Measurements from ENCODE around the gene PKMYT1.

DNA sequence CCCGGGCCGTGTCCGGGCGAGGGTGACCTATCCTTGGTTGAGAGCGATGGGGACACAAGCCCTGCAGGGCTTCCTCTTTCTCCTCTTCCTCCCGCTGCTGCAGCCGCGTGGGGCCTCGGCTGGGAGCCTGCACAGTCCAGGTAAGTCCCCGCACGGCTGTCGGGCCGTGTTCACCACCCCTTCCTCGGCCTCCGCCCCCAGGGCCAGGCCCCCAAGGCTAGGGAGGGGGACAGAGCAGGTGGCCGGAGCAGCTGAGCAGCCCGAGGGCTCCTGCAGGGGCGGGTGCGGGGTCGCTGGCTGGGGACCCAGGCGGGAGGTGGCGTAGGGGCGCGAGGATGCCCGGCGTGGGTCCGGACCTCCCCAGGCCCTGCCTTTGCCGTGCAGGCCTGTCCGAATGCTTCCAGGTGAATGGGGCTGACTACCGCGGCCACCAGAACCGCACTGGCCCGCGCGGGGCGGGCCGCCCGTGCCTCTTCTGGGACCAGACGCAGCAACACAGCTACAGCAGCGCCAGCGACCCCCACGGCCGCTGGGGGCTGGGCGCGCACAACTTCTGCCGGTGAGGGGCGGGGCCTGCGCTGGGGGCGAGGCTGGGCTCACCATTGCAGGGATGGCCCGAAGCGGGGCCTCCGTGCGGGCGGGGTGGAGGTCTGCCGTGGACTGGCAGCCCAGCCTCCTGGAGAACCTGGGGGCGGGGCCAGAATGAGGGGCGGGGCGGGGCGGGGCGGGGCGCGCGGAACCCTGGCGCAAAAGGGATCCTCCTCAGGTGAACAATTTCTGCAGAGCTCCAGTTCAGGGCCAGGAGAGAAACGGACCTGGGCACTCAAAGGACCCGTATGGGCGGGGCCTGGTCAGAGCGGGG lies 15.5 kb downstream of the PKMYT1 start:
- TF ChIP-seq, protein P1, sequence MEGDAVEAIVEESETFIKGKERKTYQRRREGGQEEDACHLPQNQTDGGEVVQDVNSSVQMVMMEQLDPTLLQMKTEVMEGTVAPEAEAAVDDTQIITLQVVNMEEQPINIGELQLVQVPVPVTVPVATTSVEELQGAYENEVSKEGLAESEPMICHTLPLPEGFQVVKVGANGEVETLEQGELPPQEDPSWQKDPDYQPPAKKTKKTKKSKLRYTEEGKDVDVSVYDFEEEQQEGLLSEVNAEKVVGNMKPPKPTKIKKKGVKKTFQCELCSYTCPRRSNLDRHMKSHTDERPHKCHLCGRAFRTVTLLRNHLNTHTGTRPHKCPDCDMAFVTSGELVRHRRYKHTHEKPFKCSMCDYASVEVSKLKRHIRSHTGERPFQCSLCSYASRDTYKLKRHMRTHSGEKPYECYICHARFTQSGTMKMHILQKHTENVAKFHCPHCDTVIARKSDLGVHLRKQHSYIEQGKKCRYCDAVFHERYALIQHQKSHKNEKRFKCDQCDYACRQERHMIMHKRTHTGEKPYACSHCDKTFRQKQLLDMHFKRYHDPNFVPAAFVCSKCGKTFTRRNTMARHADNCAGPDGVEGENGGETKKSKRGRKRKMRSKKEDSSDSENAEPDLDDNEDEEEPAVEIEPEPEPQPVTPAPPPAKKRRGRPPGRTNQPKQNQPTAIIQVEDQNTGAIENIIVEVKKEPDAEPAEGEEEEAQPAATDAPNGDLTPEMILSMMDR (IDR thresholded peaks at IDR 0.05): no peak
- no peak for TF ChIP-seq POLR2A (IDR thresholded peaks at IDR 0.05)

All from gastroesophageal sphincter (tissue), 3 donors.